Right lobe of liver (tissue), 6 donors: ENCODE data around the gene TBXAS1. TPM values are rescaled to one million over a fixed set of nuclear protein-coding genes. Genes with fewer than 3 reads are reported as not detected.
"Not testable (repeated sequence)": the region's sequence is repeated elsewhere in the genome, so short reads cannot be mapped to it uniquely, and the experiment has no call there.

Experiments used
- ATAC-seq, 4 donors: fragments of 200-7000 bp; cut with Tn5 transposase; one replicate each; pipeline ENCODE4 v1.9.1; 2020; ENCODE audit warnings: mild to moderate bottlenecking in 4 of 4, moderate library complexity in 4 of 4
- DNase-seq, 3 donors: peaks; one replicate each; pipeline ENCODE4 v3.0.0-alpha.2; 2020
- H3K27ac ChIP-seq, 3 donors: fragments of 200-600 bp; one replicate each; pipeline ENCODE4 v1.8.0; 2022
- H3K27me3 ChIP-seq, 2 donors: fragments of 200-600 bp; one replicate each; pipeline ENCODE4 v1.8.0; 2022
- H3K36me3 ChIP-seq, 4 donors: fragments of 200-600 bp; sonication (generic) in 1 of 4; one replicate each; pipeline versions ENCODE4 v1.5.1 to v1.8.0; 2017 to 2022; ENCODE audit warnings: control low read depth in 1 of 4
- H3K4me1 ChIP-seq, 4 donors: fragments of 200-600 bp; sonication (generic) in 1 of 4; one replicate each; pipeline versions ENCODE4 v1.5.1 to v1.8.0; 2017 to 2022; ENCODE audit warnings: control low read depth in 1 of 4
- H3K4me3 ChIP-seq, 3 donors: fragments of 200-600 bp; one replicate each; pipeline ENCODE4 v1.8.0; 2022
- H3K9me3 ChIP-seq, 4 donors: fragments of 200-600 bp; sonication (generic) in 1 of 4; one replicate each; pipeline versions ENCODE4 v1.5.1 to v1.8.0; 2017 to 2022; ENCODE audit warnings: control low read depth in 1 of 4
- CTCF ChIP-seq, 4 donors: fragments of 200-600 bp in 3 of 4; fragments of 450-650 bp in 1 of 4; IDR thresholded peaks; one replicate each; pipeline versions ENCODE4 v1.5.1 to v1.8.0; 2016 to 2022; ENCODE audit warnings: antibody characterized with exemption in 4 of 4, mild to moderate bottlenecking in 2 of 4
- POLR2A ChIP-seq: fragments of 450-650 bp; IDR thresholded peaks from one replicate; pipeline ENCODE4 v1.6.1; 2017; ENCODE audit warnings: antibody characterized with exemption, mild to moderate bottlenecking
- WGBS: methylation state at CpG from one replicate; pipeline ENCODE4 v1.1.6; 2018; ENCODE audit warnings: low coverage, low lambda C conversion rate; ENCODE audit not compliant: insufficient coverage; ENCODE audit errors: missing lambda C conversion rate; 5-methylcytosine and 5-hydroxymethylcytosine counted together
- intact Hi-C, 2 donors: fragments of 100-400 bp; cut with DNase I; formaldehyde crosslinking; loops; one replicate each; pipeline versions ENCODE4 v1.11.2 to v1.14.1; 2022
- total RNA-seq, 6 experiments: library from RNA; depleted of rRNA in 2 of 6; stranded (reverse); fragments of >200 nt in 2 of 6; fragmentation: NEBNext Ultra II Directional in 3 of 6; extraction: Animal tissue kit (Norgen Biotek cat#: 25700) in 3 of 6; gene quantifications; one replicate each; pipeline versions ENCODE4 v1.1.0 to v1.2.4, GENCODE V29; 2016 to 2023
- donor health status: DM: no; HTN: yes; CAD: no.
- donor health status: DM: no; HTN: no; CAD: no.
- donor health status: DM: no; HTN: no; CAD: no.
- donor health status: DM: no; HTN: yes; CAD: no.
- donor health status: DM: no; HTN: yes; CAD: no.

Gene TBXAS1
- total RNA-seq, 6 experiments from 2014 or later = 7.6 to 15.6 (median 12.2) TPM

DNA sequence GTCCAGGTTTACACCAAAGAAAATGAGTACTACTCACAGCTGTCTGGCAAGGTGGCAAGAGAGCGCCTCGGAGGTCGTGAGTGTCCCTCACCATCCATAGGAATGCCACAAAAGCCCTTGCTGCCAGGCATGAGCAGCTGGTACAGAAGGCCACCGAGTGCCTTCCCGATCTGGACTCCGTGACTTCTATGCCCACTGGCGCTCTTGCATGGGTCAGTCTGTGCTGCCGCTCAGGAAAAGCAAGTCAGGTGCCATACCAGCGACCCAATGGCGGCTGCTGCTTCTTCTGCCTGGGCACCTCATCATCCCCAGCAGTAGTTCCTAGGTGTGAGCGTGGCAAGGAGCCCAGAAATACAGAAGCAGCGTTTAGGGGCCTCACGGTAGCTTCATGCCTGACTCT is 11.7 kb downstream of the TBXAS1 start:
- WGBS = 96% methylated on average over 9 of the region's 13 CpGs
- DNase-seq = peak in 1 of 3 donors; percentile 36
- Histone ChIP-seq H3K27ac (no peak overlapping the region), H3K36me3 (no peaks in the 10 kb centered on the region), H3K27me3 (no peaks in the 10 kb centered on the region), H3K4me1 (no peaks in the 10 kb centered on the region), H3K4me3 (no peak overlapping the region), H3K9me3 (no peaks in the 10 kb centered on the region)
- no peak for TF ChIP-seq CTCF (IDR thresholded peaks at IDR 0.05)
- intact Hi-C loops = no loop called here
- no peak for ATAC-seq

DNA sequence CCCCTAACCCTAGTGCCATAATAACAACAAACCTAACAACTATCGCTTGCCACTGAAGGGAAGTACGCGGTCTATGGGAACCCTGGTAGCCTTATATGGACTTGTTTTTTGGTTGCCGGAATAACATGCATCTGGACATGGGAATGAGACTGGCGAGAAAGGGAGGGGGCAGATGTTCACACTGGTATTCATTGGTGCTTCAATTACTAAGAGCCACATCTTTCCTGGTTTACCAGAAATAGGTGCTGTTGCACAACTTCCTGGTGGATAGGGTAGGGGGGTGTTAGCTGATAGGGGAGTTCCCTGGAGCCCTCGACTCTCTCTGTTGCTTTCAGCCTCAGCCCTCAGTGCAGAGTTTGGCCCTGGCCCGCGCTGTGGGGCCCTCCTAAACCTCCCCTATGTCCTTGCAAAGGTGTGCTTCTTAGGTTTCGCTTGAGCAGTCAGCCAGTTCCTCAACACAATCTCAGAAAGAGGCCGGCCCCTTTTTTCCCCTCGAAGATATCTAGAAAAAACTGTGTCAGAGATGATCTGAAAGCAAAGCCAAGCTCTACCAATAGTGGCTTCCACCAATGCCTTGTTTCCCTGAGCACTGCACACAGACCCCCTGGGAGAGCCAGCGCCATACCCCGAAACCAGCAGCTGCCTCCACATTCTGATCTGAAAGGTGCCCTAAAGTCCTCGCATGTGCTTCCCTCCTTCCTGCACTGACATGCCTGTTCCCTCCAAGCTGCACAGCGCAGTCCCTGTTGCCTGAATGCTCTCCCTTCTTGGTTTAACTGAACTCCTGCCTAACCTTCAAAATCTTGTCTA is 13.5 kb downstream of the TBXAS1 start:
- intact Hi-C loops = no loop called here
- Histone ChIP-seq H3K36me3 (no peaks in the 10 kb centered on the region), H3K4me1 (no peaks in the 10 kb centered on the region), H3K9me3 (no peaks in the 10 kb centered on the region), H3K27ac (peak overlapping the region in 2 of 3 donors; percentile 9 to 38), H3K27me3 (no peaks in the 10 kb centered on the region), H3K4me3 (no peak overlapping the region)
- 73% methylated on average over 6 of the region's 15 CpGs for WGBS
- DNase-seq (peak in 1 of 3 donors; percentile 30), ATAC-seq (peak; percentile 62 to 83 (median 68))
- TF ChIP-seq CTCF (IDR thresholded peaks at IDR 0.05) = no peak
- no peak for TF ChIP-seq POLR2A

- H3K27me3 ChIP-seq, H3K4me1 ChIP-seq, ATAC-seq, H3K27ac ChIP-seq, H3K36me3 ChIP-seq, DNase-seq, intact Hi-C loops, H3K9me3 ChIP-seq, H3K4me3 ChIP-seq: not testable (repeated sequence)
- 85% methylated on average over 2 of the region's 4 CpGs for WGBS
Observed at GRCh38 chr7:139843211-139843537, 14.1 kb downstream of the TBXAS1 start.

DNA sequence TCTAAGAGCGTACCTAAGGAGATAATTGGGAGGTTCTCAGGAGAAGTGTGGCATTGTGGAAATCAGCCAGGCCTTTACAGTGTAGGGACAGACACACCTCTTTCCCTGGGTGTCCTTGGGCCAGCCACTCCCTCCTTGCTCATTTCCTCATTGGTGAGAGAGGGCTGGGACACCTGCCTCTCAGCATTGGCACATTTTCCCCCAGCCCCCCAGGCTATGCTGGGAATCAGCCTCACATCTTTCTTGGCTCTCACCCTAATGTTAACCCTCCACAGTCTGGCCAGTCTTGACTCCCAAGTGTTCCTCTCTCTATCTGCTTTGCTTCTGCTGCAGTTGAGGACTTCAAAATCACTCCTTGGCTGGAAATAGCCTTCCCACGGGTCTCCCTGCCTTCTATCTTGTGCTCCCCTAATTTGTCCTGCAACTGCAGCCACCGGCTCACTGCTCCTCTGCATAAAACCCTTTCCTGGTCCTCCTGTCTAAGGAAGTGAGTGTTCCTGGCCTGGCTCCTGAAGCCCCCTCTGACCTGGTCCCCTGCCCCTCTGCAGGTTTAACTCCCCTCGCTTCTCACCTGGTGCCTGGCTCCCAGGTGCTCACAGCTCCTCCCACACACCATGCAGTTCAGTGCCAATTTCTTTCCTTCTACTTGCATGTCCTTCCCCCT is 15.8 kb downstream of the TBXAS1 start:
- Histone ChIP-seq H3K4me3 (no peak overlapping the region), H3K27me3 (no peaks in the 10 kb centered on the region), H3K27ac (no peak overlapping the region), H3K9me3 (no peaks in the 10 kb centered on the region), H3K4me1 (no peaks in the 10 kb centered on the region), H3K36me3 (no peaks in the 10 kb centered on the region)
- 57% methylated on average over 3 of the region's 4 CpGs for WGBS
- no peak for ATAC-seq
- intact Hi-C loops = no loop called here
- TF ChIP-seq POLR2A (no peak), CTCF (IDR thresholded peaks at IDR 0.05) (no peak)
- DNase-seq = no peak

DNA sequence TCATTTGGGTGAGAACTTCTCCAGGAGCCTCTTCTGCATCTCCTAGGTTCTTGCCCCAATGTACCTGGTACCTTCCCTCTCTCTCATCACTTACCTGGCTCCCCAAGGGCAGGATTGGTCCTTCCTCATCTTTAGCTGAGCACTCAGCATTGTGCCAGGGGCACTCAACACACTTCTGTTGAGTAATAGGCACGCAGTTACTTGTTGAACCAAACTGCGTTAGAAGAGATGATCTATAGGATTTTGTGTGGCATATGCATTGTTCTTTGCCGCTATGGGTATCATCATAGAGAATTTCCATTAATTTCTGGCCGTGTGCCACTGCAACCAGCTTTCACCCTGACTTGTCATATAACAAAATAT is 16.4 kb downstream of the TBXAS1 start:
- H3K36me3 ChIP-seq = no peaks in the 10 kb centered on the region
- intact Hi-C loops = no loop called here
- H3K9me3 ChIP-seq = no peaks in the 10 kb centered on the region
- WGBS = 75% methylated on average over 4 of the region's 4 CpGs
- no peak for DNase-seq
- no peak overlapping the region for H3K4me3 ChIP-seq
- no peaks in the 10 kb centered on the region for H3K27me3 ChIP-seq
- no peaks in the 10 kb centered on the region for H3K4me1 ChIP-seq
- TF ChIP-seq CTCF (IDR thresholded peaks at IDR 0.05) (no peak), POLR2A (no peak)
- no peak overlapping the region for H3K27ac ChIP-seq
- ATAC-seq = no peak
